ENCODE measurements around the gene CLEC2D. TPM values are rescaled to one million over a fixed set of nuclear protein-coding genes. Genes with fewer than 3 reads are reported as not detected.
A peak's percentile ranks its signal among the peaks of the same experiment; 100 is the strongest.

The CLEC2D gene
- total and polyA plus RNA-seq, 2 donors (not counting 3 experiments of a cell fraction or from before 2014, with no cell fraction given), result 1.8 to 4.1 TPM

DNA sequence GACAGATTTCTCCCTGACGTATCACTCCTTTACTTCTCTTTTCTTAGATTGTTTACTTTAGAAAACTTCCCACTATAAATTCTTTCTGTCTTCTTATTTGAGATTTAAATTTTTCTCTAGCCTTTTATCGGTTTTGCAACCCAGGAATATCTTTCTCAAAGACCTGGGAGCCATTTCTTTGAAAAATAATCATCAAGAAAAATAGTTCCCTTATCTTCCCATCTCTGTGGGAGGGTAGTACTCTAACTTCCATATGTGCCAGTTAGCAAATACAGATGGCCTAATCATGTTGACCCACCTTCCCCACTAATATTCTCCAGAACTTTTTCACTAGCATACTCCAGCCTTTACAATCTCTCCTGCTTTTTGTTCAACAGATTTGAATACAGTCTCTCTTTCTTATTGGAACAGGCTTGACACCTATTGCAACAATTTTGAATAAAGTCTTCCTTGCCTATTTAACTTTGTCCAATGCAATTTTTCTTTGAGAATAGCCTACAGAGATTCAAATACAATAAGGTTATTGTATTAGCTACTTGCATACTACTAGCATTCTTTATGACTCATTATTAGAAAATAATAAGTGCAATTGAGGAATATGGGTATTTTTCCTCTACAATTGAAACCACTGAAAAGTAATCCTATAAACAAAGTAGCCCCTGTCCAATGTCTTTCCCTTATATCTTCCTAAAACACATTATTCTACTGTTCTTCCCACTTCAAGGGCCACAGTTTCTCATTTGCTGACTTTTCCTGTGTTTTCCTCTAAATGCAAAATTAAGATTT lies 34.4 kb upstream of the CLEC2D start:
- dilution Hi-C loops (cut with MboI; ENCODE audit: extremely low pct_ligation_motif_present, low sequenced_read_pairs), result no loop called here
- Histone ChIP-seq H4K20me1 (replicated peaks; ENCODE audit: control insufficient read depth, extremely low read depth, insufficient read depth, low read length) (no peaks in the 10 kb centered on the region), H3K27ac (ENCODE audit: insufficient read depth, low read depth, low read length) (no peak overlapping the region), H3K79me2 (ENCODE audit: control insufficient read depth, insufficient read depth, low read length) (no peaks in the 10 kb centered on the region), H3K4me3 (replicated peaks in 1 of 3; ENCODE audit: insufficient read depth in 1 of 3, low read depth in 1 of 3, low read length in 3 of 3) (no peak overlapping the region), H3K36me3 (ENCODE audit: control insufficient read depth in 2 of 2, extremely low read depth in 1 of 2, insufficient read depth in 2 of 2, low read length in 2 of 2) (no peaks in the 10 kb centered on the region), H3K4me1 (ENCODE audit: control insufficient read depth, extremely low read depth, insufficient read depth, low read length) (no peaks in the 10 kb centered on the region), H3K9ac (replicated peaks; ENCODE audit: extremely low read depth, insufficient read depth, low read length) (no peak overlapping the region), H2AFZ (ENCODE audit: low read depth, low read length) (no peak overlapping the region), H3K27me3 (ENCODE audit: control insufficient read depth in 2 of 2, insufficient read depth in 2 of 2, low read length in 2 of 2) (no peaks in the 10 kb centered on the region), H3K9me1 (replicated peaks; ENCODE audit: control insufficient read depth, extremely low read depth, insufficient read depth, low read length) (no peaks in the 10 kb centered on the region), H3K9me3 (replicated peaks; ENCODE audit: control insufficient read depth, insufficient read depth, low read length) (no peaks in the 10 kb centered on the region), H3K4me2 (ENCODE audit: insufficient read depth, low read length) (no peak overlapping the region)
- FAIRE-seq, result no peak
- CTCF ChIA-PET, result interaction anchor here (0.6 to 6.5 kb wide), 15 partner anchors 11 to 304 kb away, joined by 3 to 132 read pairs (median 4); no protein-coding TSS in a partner anchor
- intact Hi-C loops (cut with micrococcal nuclease), result loop anchor here (1.0 to 5.0 kb wide), 4 partner anchors 73 to 292 kb away; no protein-coding TSS in a partner anchor
- BruUV-seq (replicated peaks), result no TSS peak
- TF ChIP-seq GATA2 (IDR thresholded peaks at IDR 0.05; ENCODE audit: insufficient read depth, insufficient read length, low read depth, low read length) (no peak), FOS (IDR thresholded peaks at IDR 0.05; ENCODE audit: borderline replicate concordance, insufficient read depth, low read length) (peak; percentile 13), CTCF (IDR thresholded peaks at IDR 0.05; ENCODE audit: extremely low read depth in 1 of 2, insufficient read depth in 1 of 2, low read depth in 1 of 2, low read length in 2 of 2) (no peak)
- POLR2A ChIA-PET, result no interaction called here
- no peak for DNase-seq (ENCODE audit: low read depth, low spot score)

Data from endothelial cell of umbilical vein (primary cell).